ENCODE measurements around the gene WT1.
A peak's percentile ranks its signal among the peaks of the same experiment; 100 is the strongest.
"Not testable (repeated sequence)": the region's sequence is repeated elsewhere in the genome, so short reads cannot be mapped to it uniquely, and the experiment has no call there.

WT1 gene

DNA sequence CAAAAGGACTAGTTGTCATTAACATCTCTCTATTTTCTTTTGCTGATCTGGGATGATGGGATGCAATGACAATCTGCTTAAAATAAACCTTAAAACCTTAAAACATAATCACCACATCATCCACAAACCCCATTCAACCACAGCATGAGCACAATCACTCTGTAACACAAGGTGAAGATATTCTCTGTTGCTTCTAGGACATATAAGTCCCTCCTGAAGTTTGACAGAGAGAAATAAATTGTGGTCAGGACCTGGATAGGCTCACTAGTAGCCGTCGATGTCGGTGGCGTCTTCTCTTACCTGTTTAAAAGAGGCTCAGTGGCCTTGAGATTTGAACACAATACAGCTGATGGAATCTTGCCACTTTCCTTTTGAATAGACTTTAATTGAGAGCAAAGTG, 47.9 kb downstream of the WT1 start:
- DNase-seq (ENCODE audit: low read depth in 2 of 2) = no peak

DNA sequence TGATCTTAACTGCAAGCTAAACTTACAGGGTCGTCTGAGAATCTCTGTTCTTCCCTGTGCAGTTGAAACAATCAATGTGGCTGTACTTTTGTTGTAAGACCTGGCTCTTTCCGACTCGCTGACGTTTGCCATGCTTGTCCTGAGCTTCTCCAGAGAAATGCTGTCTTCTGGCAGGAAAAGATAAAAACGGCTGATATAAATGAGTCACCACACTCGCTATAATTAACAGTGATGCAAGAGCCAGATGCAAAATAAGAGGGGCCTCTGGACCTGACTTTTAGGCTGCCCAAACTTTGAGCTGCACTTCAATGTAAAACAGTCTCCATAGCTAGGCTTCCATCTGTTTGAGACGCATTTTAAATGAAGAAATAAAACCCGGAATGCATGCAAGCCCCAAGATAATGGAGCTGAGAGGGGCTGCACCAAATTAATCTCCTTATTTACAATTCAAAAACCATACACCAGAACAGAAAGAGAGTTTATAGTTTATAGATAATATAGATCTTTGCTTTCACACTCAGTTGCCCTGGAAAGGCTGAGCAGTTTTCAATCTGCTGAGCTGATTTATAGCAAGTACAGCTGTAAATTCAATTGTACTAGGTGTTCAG, 48.5 kb downstream of the WT1 start:
- no peak for DNase-seq (ENCODE audit: low read depth in 2 of 2)

DNA sequence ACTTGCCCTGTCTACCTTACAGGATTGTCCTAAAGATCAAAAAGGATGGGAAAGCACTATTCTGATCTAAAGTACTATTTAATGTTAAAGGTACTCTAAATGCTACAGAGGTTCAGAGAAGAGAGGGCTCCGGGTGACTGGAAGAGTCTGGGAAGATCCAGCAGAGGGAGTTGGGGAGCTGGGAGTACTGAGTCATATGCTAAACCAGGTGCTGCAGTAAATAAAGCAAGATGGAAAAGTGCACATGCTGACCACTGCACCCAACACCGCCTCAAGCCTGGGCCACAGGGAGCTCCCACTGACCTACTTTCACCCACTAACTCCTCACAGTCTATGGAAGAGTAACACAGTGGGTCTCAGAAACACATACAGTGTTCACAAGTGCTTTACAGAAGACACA, 49.3 kb downstream of the WT1 start:
- no peak for DNase-seq (ENCODE audit: low read depth in 2 of 2)

DNA sequence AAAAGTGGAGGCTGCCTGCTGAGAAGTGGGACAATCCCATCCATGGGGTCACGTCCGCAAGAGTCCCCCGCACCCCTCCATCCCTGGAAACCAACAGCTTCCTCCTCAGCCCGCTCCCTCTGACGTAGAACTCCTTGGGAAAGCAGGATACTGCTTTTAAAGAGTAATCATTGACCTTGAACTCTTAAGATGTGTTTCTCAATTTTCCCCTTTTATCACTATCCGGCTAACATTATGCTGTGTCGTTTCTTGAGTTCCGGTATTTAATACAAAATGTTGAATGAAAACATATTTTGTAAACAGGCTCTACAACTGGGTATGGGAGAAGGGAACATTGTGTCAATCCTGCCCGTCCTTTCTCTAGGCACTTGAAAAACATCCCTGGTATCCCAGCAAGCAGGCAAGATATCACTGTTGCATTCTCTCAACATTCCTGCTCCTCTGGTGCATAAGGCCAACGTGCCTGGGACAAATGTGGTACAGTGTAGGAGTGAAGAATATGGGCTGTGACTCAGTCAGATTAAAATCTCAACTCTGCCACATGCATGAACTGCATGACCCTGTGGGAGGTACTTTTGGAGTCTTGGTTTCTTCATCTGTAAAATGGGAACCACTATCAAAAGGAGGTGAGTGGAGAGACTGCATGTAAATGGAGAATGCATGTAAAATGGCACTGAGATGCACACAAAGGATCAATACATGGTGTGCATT, 52.8 kb downstream of the WT1 start:
- no peak for DNase-seq (ENCODE audit: low read depth in 2 of 2)

DNA sequence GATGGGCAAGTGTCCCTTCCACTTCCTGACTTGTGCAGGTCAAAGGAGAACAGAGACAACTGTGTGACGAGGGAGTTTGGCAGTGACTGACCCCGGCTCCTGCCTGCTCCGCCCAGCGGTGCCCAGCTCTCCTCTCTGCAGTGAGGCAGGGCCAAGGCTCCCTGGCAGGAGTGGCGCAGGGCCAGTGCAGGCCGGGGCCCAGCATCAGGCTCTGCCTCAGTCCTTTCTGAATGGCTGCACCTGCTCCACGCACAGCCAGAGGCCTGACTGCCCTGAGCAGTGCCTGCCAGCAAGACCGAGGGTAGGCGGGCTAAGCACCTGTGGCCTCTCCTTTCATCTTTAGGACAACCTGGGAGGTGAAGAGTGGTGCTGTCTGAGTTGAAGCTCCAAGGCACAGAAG, 54.2 kb downstream of the WT1 start:
- no peak for DNase-seq (ENCODE audit: low read depth in 2 of 2)

DNA sequence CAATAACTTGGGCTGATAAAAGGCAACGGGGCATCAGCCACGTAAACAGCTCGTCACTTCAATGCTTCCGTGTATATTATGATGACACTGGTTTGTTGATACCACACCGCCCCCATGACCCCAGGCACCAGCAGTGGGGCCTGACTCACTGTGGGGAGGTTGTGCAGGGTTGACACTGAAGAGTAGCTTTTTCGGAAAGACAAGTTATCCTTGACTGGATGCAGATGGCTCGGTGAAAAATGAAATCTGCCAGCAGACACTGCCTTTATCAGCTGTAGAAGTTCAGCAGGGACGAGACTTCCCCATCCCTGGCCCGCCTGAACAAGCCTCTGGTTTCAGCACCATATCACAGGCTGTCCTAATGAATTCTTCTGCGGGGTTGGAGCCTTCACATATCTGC, 55.6 kb downstream of the WT1 start:
- no peak for DNase-seq (ENCODE audit: low read depth in 2 of 2)

DNA sequence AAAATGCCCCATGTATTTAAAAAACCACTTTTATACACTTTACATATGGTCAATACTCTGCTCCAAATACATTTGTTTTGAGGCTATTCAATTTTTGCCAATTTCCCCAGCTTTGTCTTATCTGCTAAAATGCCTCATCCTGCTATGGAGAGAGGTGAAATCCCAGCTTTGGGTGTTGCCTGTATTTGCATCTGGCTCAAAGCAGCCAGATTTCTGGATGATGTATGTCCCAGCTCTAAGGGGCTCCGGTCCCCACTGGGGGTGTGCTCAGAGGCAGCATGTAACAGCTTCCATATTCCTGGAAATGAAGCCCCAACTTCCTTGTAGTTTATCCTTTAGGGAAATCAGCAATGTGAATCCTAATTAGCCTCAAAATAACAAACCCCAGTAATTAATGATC, 59.5 kb downstream of the WT1 start:
- DNase-seq (ENCODE audit: low read depth in 2 of 2) = no peak

DNA sequence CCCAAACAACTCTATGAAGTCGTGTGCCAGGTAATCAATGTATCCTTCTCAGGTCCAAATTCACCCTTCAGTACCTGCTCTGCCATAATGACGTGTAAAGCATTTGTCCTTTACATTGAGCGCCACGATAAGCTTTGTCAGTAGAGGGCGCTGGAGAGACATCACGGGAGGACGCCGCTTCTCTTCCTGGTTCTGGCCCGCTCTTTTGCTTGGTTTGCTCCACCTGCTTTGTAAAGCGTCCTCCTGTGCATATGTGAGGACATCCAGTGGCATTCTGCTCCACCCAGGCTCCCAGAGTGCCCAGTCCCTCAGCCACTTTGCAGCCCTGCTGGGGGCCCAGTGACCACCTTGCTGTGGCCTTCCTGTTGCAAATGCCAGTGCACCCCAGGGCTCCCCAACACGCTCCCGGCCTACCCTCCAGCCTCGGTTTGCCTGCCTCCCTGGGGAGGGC, 61.1 kb downstream of the WT1 start:
- DNase-seq (ENCODE audit: low read depth in 2 of 2) = peak in 1 of 2 donors; percentile 41

DNA sequence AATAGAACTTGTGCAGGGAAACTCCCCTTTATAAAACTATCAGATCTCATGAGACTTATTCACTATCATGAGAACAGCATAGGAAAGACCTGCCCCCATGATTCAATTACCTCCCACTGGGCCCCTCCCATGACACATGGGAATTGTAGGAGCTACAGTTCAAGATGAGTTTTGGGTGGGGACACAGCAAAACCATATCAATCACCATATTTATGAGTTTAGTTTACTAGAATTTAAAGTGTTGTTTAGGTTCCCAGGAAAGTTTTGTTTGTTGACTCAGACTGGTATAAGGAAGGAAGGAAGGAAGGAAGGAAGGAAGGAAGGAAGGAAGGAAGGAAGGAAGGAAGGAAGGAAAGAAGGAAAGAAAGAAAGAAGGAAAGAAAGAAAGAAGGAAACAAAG, 65.4 kb downstream of the WT1 start:
- not testable (repeated sequence) for DNase-seq (ENCODE audit: low read depth in 2 of 2)

DNA sequence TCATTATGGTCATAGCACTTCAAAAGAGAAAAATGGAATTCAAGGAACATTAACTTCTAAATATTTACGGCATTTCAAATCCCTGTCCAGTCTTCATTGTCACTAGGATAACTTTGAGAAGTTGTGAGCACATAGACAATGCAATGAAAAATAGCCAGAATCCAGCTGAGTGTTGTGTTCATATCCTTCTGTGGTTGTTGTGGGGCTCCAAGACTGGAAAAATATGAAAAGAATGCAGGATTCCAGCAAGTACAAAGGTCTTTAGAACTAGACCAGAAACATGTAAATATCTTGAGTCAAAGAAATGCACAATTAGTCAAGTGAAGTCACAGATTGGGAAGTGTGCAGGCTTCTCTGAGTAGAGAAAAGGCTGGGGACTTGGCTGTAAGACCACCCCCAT, 68.7 kb downstream of the WT1 start:
- DNase-seq (ENCODE audit: low read depth in 2 of 2) = no peak

DNA sequence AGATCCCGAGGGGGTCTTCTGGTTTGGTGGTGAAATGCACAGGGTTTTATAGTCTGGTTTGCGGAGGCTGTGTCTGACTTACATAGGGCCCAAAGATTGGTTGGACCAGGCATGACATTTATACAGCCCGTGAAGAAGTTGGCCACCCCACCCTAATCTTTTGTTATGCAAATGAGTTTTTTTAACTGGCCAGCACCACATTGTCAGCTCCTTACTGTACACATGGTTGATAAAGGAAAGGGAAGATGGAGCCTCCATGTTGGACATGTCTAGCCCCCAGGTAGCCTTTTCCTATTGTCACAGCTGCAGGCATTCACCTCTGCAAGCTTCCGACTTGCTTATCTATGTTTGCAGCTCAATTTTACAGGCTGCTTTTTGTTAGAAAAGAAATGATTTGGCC, 70.1 kb downstream of the WT1 start:
- DNase-seq (ENCODE audit: low read depth in 2 of 2) = no peak

DNA sequence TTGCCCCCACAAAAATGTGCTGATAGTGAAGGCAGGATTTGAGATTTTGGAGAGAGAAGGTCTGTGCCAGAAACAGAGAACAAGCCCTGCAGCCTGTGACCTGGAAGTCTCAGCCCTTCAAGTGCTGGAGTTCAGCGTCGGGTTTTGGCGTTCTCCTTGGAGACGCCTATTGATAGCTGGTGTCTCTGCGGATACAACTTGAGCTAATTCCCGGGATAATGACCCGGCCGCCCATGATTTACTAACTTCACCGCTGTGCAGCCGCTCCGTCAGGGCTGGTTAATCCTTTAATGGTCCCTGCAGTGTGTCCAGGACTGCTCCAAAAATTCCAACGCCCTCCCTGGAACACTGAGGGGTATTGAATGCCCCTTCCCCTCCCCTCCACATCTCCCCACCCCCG, 76.6 kb downstream of the WT1 start:
- no peak for DNase-seq (ENCODE audit: low read depth in 2 of 2)

DNA sequence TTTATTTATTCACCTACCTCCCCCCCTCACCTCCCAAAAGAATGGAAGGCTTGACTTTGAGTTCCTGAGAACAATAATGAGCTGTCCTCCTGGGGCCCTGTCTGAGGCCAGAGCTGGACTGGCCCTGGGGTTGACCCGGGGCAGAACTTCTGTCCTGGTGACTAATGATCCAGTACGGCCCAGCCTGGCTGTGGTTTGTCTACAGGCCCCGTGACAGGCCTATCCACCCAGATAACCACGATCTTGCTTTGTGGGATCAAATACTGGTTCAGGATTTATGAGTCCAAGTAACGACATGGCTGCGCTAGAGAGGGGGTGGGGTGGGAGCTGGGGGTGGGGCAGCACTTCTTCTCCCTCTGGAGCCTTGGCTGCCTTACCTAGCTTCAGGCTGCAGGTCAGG, 81.5 kb downstream of the WT1 start:
- DNase-seq (ENCODE audit: low read depth in 2 of 2) = no peak

DNA sequence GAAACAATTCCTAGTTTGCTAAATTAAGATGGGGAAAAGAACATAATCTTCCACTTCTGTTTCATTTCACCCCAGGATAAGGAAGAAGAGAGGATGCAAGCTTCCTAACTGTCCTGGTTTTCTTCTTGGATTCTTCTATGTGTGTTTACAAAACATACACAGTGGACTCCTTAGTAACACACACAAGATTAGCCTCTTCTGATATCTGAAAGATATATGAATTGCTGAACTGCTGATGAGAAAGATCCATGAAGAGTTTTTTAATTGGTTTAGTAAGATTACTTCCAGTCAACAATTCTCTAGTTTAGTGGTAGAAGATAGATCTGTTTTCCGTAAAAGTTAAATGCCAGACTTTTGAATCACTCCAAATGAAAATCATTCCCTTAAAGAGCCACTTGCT, 86.8 kb downstream of the WT1 start:
- no peak for DNase-seq (ENCODE audit: low read depth in 2 of 2)

DNA sequence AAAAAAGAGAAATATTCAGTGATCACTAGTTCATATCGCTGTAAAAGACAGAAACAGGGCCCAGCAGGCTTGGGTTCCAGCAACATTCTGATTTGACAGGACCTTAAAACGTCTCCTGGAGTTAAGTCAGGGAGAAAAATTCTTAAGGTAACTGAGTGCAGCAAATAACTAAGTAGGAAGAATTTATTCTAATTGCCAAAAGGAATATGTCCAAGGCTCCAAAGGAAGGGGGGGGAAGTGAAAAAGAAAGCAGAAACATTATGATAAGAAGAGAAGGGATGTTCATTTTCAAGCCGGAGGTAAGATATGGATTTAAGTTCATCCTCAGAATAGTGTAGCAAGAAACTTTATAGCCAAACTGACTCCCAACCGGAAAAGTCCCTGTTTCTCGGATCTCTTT, 90.4 kb downstream of the WT1 start:
- DNase-seq (ENCODE audit: low read depth in 2 of 2) = no peak

DNA sequence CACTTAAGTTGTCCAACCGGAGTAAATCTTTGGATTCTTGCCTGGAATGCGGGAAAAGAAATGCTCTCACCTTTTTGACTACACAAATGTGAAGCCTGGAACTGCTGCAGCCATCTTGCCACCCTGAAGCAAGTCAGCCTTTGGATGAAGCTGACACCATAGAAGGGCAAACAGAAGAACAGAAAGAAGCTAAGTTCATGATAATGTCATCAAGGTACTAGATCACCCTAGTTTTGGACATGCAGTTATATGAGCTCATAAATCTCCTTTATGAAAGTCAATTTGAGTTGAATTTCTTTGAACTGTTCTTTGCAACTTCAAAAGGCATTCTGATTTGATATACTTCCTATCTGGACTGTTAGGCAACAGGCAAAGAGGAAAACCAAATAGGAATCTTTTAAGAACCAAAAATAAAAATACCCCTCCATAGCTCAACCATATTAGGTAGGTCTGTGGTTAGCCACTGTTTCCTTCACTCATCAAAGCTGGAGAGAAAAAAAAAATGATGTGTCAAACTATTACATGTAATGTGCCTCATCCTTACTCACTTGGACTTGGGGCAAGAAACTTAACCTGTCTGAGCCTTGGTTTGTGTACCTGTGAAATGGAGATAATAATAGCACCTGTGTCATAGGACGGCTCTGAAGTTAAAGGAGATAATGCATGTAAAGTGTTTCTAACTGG, 91.9 kb downstream of the WT1 start:
- DNase-seq (ENCODE audit: low read depth in 2 of 2) = no peak

DNA sequence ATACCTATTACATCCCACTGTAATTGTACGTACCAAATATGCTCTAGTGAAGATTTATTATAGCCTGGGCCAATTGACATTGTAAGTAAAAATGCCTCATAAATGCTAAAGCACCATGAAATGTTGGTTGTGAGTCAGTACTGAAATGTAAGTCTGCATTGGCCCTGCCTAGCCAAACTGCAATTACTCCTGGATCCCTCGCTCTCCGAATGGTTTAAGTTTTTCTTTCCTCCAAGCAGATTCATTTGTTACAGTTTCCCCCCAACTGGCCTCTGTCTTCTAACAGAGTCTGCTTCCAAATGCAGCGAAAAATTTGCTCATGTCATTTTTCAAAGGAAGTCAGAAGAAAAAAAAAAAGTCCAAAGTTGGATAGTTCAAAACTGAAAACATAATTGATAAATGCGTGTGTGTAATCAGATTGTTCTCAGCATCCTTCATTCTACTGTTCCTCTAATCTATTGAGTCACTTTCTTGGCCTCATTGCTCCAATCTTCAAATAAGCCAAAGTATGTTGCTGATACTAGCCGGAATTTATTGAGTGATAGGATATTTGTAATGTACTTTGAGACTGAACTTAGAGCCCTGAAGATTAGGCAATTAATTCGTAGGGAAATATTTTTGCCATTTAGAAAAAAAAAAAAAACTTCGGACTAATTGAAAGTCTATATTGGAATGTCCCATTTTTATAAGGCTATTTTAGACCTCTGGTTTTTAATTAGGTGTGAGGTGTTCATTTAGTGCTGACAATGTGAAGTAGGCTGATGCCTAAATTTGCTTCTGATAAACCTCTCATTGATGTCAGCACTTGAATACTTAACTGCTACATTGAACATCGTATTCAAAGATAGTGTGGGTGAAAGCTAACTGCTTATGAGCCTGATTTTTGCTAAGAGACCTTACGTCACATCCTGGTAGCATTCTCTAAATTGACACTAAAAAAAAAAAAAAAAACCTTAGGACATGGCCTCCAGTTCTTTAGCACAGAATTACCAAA, 93.4 kb downstream of the WT1 start:
- DNase-seq (ENCODE audit: low read depth in 2 of 2) = no peak

DNA sequence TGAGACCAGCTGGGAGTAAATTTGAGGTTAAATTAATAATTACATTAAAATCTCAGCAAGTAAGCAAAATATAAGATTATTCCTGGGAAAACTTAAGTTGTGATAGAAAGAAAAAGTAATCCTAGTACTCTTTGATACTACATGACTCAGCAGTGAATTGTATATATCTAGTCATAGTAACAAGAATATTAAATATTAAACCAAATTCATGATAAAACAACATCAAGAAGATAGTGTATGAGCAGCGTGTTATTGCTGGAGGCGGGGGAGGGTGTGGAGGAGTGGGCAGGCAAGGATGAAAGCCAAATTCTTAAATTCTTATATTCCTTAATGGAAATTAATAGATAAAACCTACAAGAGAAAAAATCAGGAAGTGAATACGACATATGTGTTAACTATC, 95.2 kb downstream of the WT1 start:
- no peak for DNase-seq (ENCODE audit: low read depth in 2 of 2)

Measured in stimulated activated CD8-positive, alpha-beta memory T cell treated with anti-CD3 and anti-CD28 coated beads, Interleukin-2, amount 100 ng/mL, for 48 hours (primary cell).